ENCODE results near the gene CAND1. TPM values are rescaled to one million over a fixed set of nuclear protein-coding genes. Genes with fewer than 3 reads are reported as not detected.

CAND1 gene
- total RNA-seq, 2 donors from 2014 or later = 96.8 to 113 TPM

GRCh38 chr12:67268335-67268895, 743 bp upstream of the CAND1 start:
- Mint-ChIP-seq H3K36me3 (ENCODE audit: low read depth) (no peaks in the 10 kb centered on the region), H3K27me3 (no peaks in the 10 kb centered on the region), H3K4me1 (peaks cover 28% of the 10 kb centered on the region), H3K4me3 (peak overlapping the region; percentile 98), H3K27ac (peak overlapping the region; percentile 100)
- no peaks in the 10 kb centered on the region for H3K9me3 ChIP-seq (ENCODE audit: control insufficient read depth, low read length, poor library complexity, severe bottlenecking)
- DNase-seq (peak; percentile 62 to 76 (median 71)), ATAC-seq (peak; percentile 80)

GRCh38 chr12:67269633-67270573, 745 bp downstream of the CAND1 start:
- no peaks in the 10 kb centered on the region for H3K36me3 Mint-ChIP-seq (ENCODE audit: low read depth)
- peaks cover 37% of the 10 kb centered on the region for H3K4me1 Mint-ChIP-seq
- no peak for ATAC-seq
- peak overlapping the region; percentile 98 for H3K4me3 Mint-ChIP-seq
- peak; percentile 30 to 43 (median 36) for DNase-seq
- H3K9me3 ChIP-seq (ENCODE audit: control insufficient read depth, low read length, poor library complexity, severe bottlenecking) = no peaks in the 10 kb centered on the region
- H3K27ac Mint-ChIP-seq = peak overlapping the region; percentile 100
- H3K27me3 Mint-ChIP-seq = no peaks in the 10 kb centered on the region

GRCh38 chr12:67270622-67271021, 1.5 kb downstream of the CAND1 start:
- peak overlapping the region; percentile 100 for H3K27ac Mint-ChIP-seq
- no peak for DNase-seq
- no peaks in the 10 kb centered on the region for H3K27me3 Mint-ChIP-seq
- no peaks in the 10 kb centered on the region for H3K36me3 Mint-ChIP-seq (ENCODE audit: low read depth)
- peaks cover 45% of the 10 kb centered on the region for H3K4me1 Mint-ChIP-seq
- no peaks in the 10 kb centered on the region for H3K9me3 ChIP-seq (ENCODE audit: control insufficient read depth, low read length, poor library complexity, severe bottlenecking)
- ATAC-seq = no peak
- peak overlapping the region; percentile 98 for H3K4me3 Mint-ChIP-seq

- H3K4me3 Mint-ChIP-seq = no peak overlapping the region
- H3K4me1 Mint-ChIP-seq = peaks cover 58% of the 10 kb centered on the region
- no peaks in the 10 kb centered on the region for H3K36me3 Mint-ChIP-seq (ENCODE audit: low read depth)
- no peak for ATAC-seq
- no peak for DNase-seq
- H3K9me3 ChIP-seq (ENCODE audit: control insufficient read depth, low read length, poor library complexity, severe bottlenecking) = no peaks in the 10 kb centered on the region
- no peaks in the 10 kb centered on the region for H3K27me3 Mint-ChIP-seq
- H3K27ac Mint-ChIP-seq = no peak overlapping the region
Observed at GRCh38 chr12:67271976-67272375, 2.8 kb downstream of the CAND1 start.

GRCh38 chr12:67274186-67274585, 5.0 kb downstream of the CAND1 start:
- ATAC-seq (no peak), DNase-seq (no peak)
- peak overlapping the region; percentile 60 for H3K4me3 Mint-ChIP-seq
- H3K27me3 Mint-ChIP-seq = no peaks in the 10 kb centered on the region
- H3K9me3 ChIP-seq (ENCODE audit: control insufficient read depth, low read length, poor library complexity, severe bottlenecking) = no peaks in the 10 kb centered on the region
- peaks cover 2% of the 10 kb centered on the region for H3K36me3 Mint-ChIP-seq (ENCODE audit: low read depth)
- H3K27ac Mint-ChIP-seq = peak overlapping the region; percentile 53
- H3K4me1 Mint-ChIP-seq = peaks cover 64% of the 10 kb centered on the region

GRCh38 chr12:67275380-67275913, 6.3 kb downstream of the CAND1 start:
- ATAC-seq = no peak
- H3K4me3 Mint-ChIP-seq = peak overlapping the region; percentile 39
- H3K27ac Mint-ChIP-seq = peak overlapping the region; percentile 53
- no peak for DNase-seq
- no peaks in the 10 kb centered on the region for H3K9me3 ChIP-seq (ENCODE audit: control insufficient read depth, low read length, poor library complexity, severe bottlenecking)
- no peaks in the 10 kb centered on the region for H3K27me3 Mint-ChIP-seq
- H3K4me1 Mint-ChIP-seq = peaks cover 59% of the 10 kb centered on the region
- H3K36me3 Mint-ChIP-seq (ENCODE audit: low read depth) = peaks cover 2% of the 10 kb centered on the region

- H3K27me3 Mint-ChIP-seq = no peaks in the 10 kb centered on the region
- peak overlapping the region; percentile 19 for H3K27ac Mint-ChIP-seq
- H3K4me1 Mint-ChIP-seq = peaks cover 58% of the 10 kb centered on the region
- ATAC-seq (no peak), DNase-seq (no peak)
- no peaks in the 10 kb centered on the region for H3K9me3 ChIP-seq (ENCODE audit: control insufficient read depth, low read length, poor library complexity, severe bottlenecking)
- H3K4me3 Mint-ChIP-seq = no peak overlapping the region
- peaks cover 2% of the 10 kb centered on the region for H3K36me3 Mint-ChIP-seq (ENCODE audit: low read depth)
Observed at GRCh38 chr12:67276421-67276820, 7.3 kb downstream of the CAND1 start.

GRCh38 chr12:67279637-67280036, 10.5 kb downstream of the CAND1 start:
- Mint-ChIP-seq H3K4me3 (no peak overlapping the region), H3K27me3 (no peaks in the 10 kb centered on the region), H3K4me1 (peaks cover 50% of the 10 kb centered on the region), H3K36me3 (ENCODE audit: low read depth) (peaks cover 2% of the 10 kb centered on the region), H3K27ac (peak overlapping the region; percentile 47)
- no peaks in the 10 kb centered on the region for H3K9me3 ChIP-seq (ENCODE audit: control insufficient read depth, low read length, poor library complexity, severe bottlenecking)
- ATAC-seq (no peak), DNase-seq (no peak)

GRCh38 chr12:67280088-67280487, 10.9 kb downstream of the CAND1 start:
- peaks cover 49% of the 10 kb centered on the region for H3K4me1 Mint-ChIP-seq
- DNase-seq (no peak), ATAC-seq (no peak)
- no peaks in the 10 kb centered on the region for H3K27me3 Mint-ChIP-seq
- no peak overlapping the region for H3K27ac Mint-ChIP-seq
- peaks cover 2% of the 10 kb centered on the region for H3K36me3 Mint-ChIP-seq (ENCODE audit: low read depth)
- no peaks in the 10 kb centered on the region for H3K9me3 ChIP-seq (ENCODE audit: control insufficient read depth, low read length, poor library complexity, severe bottlenecking)
- H3K4me3 Mint-ChIP-seq = no peak overlapping the region

- DNase-seq = no peak
- no peak overlapping the region for H3K27ac Mint-ChIP-seq
Observed at GRCh38 chr12:67280572-67280971, 11.4 kb downstream of the CAND1 start.

GRCh38 chr12:67284561-67284960, 15.4 kb downstream of the CAND1 start:
- Mint-ChIP-seq H3K27ac (peak overlapping the region; percentile 39), H3K4me3 (no peak overlapping the region), H3K4me1 (peaks cover 31% of the 10 kb centered on the region), H3K27me3 (no peaks in the 10 kb centered on the region), H3K36me3 (ENCODE audit: low read depth) (no peaks in the 10 kb centered on the region)
- H3K9me3 ChIP-seq (ENCODE audit: control insufficient read depth, low read length, poor library complexity, severe bottlenecking) = no peaks in the 10 kb centered on the region
- no peak for DNase-seq
- no peak for ATAC-seq

More at GRCh38 chr12:67280572-67280971, 11.4 kb downstream of the CAND1 start:
- Mint-ChIP-seq H3K36me3 (ENCODE audit: low read depth) (peaks cover 2% of the 10 kb centered on the region), H3K4me3 (no peak overlapping the region), H3K27me3 (no peaks in the 10 kb centered on the region), H3K4me1 (peaks cover 44% of the 10 kb centered on the region)
- no peaks in the 10 kb centered on the region for H3K9me3 ChIP-seq (ENCODE audit: control insufficient read depth, low read length, poor library complexity, severe bottlenecking)
- ATAC-seq = no peak

GRCh38 chr12:67286257-67286656, 17.1 kb downstream of the CAND1 start:
- H3K36me3 Mint-ChIP-seq (ENCODE audit: low read depth) = no peaks in the 10 kb centered on the region
- H3K27me3 Mint-ChIP-seq = no peaks in the 10 kb centered on the region
- peak overlapping the region; percentile 11 for H3K27ac Mint-ChIP-seq
- no peaks in the 10 kb centered on the region for H3K9me3 ChIP-seq (ENCODE audit: control insufficient read depth, low read length, poor library complexity, severe bottlenecking)
- no peak overlapping the region for H3K4me3 Mint-ChIP-seq
- no peak for DNase-seq
- ATAC-seq = no peak
- peaks cover 36% of the 10 kb centered on the region for H3K4me1 Mint-ChIP-seq

- DNase-seq = no peak
- H3K4me3 Mint-ChIP-seq = no peak overlapping the region
- peaks cover 31% of the 10 kb centered on the region for H3K4me1 Mint-ChIP-seq
- no peak for ATAC-seq
- H3K27ac Mint-ChIP-seq = peak overlapping the region; percentile 22
- H3K27me3 Mint-ChIP-seq = no peaks in the 10 kb centered on the region
- no peaks in the 10 kb centered on the region for H3K36me3 Mint-ChIP-seq (ENCODE audit: low read depth)
- H3K9me3 ChIP-seq (ENCODE audit: control insufficient read depth, low read length, poor library complexity, severe bottlenecking) = no peaks in the 10 kb centered on the region
Observed at GRCh38 chr12:67287311-67287710, 18.2 kb downstream of the CAND1 start.
